HG03159 (cell line): Measurements from ENCODE around the gene KRT35.

Source experiments
- ATAC-seq: cut with Tn5 transposase; IDR thresholded peaks from one replicate; pipeline ENCODE4 v1.9.1; 2021; ENCODE audit warnings: mild to moderate bottlenecking, moderate library complexity; ENCODE audit not compliant: unreplicated experiment

Gene KRT35

DNA sequence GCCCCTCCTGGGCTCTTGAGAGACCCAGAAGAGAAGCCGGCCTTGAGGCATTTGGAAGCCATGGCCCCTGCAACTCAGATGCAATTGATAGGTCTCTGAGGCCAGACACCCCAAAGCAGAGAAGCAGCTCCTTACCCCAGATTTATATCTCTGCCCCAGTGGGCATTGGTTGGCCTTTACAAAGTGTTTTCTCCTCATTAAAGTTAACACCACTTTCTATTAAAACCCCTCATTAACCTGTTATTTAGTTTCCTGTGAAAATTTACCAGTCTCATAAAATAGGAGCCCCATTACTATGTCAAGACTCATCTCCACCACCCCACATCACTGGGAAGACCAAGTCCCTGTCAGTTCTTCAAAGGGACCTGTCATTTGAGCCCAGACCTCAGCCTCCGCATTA, at the start of gene KRT35:
Gene KRT35 (minus strand): TSS at position 116 of the 400 bp plus-strand sequence. CDS start 54 bp downstream, at position 62.
- no peak for ATAC-seq

DNA sequence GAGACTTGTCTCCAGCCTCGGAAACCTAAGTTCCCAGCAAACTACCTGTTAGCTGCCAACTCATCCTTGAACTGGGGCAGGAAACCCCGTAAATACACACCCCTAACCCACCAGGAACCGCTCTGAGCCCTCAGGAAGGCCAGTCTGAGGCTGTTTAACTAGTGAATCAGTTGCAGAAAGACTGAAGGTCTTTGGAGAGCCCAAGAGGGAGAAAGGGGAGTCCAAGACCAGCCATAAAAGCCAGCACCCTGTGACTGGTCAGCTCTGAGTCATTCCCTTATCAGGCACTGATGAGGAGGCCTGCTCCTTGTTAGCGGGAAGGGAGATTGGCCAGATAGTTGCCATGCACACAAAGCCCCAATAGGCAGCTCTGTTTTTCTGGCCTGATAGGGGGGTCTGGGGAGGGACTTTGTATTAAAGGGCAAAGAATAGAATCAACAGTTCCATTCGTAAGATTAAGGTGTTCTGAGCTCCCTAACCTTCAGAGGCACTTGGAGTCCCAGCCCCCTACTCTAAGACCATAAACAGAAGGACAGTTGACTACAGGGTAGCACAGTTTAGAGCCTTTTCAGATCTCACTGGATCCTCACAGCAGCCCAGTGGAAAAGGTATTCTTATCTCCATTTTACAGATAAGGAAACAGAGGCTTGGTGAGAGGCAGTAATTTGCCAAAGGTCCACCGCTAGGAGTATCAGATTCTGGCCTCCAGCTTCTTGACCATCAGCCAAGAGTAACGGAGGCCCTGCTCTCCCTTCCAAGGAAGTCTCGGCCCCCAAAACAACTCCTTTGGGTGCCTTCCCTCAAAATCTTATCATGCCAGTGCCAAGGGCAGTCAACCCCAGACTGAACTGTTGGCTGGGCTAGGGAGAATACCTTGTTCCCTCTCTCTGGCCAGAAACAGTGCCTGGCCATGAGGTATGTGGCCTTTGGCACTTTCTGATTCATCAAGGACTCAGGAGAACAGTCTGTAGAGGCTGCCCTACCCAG, 49.4 kb upstream of the KRT35 start:
- ATAC-seq: no peak

DNA sequence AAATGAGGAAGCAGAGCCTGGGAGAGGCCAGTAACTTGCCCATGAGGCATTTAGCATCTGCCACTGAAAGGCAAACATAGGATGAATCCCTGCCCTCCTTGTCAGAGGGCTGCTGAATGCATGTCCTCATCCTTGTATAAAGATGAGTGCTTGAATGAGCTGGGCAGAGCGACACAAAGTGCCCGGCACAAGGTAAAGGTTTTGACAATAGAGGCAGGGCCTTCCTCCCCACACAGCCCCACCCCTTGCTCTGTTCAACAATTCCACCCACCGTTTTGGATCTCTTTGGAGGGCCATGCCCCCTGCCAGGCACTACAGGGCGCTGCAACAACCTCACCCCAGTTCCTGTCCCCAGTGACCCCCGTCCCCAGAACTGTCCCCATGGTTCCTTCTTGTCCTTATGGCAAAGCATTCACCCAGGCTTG, 48.6 kb upstream of the KRT35 start:
- ATAC-seq: no peak

DNA sequence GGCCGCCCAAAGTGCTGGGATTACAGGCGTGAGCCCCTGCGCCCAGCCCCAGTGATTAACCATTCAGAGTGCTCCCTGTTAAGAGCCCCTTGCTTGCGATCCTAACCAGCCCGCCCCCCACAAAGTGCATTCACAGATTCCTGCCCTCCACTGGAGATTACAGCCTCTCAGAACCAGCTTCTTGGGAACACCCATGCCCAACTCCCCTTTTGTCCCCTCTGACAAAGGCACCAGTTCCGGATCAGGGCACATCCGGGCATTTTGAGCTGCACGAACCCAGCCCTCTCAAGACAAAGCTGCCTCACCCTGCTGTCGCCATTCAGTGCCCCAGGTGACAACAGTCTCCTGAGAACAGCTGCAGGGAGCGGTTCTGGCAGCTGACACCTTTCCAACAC, 48.0 kb upstream of the KRT35 start:
- ATAC-seq: no peak

DNA sequence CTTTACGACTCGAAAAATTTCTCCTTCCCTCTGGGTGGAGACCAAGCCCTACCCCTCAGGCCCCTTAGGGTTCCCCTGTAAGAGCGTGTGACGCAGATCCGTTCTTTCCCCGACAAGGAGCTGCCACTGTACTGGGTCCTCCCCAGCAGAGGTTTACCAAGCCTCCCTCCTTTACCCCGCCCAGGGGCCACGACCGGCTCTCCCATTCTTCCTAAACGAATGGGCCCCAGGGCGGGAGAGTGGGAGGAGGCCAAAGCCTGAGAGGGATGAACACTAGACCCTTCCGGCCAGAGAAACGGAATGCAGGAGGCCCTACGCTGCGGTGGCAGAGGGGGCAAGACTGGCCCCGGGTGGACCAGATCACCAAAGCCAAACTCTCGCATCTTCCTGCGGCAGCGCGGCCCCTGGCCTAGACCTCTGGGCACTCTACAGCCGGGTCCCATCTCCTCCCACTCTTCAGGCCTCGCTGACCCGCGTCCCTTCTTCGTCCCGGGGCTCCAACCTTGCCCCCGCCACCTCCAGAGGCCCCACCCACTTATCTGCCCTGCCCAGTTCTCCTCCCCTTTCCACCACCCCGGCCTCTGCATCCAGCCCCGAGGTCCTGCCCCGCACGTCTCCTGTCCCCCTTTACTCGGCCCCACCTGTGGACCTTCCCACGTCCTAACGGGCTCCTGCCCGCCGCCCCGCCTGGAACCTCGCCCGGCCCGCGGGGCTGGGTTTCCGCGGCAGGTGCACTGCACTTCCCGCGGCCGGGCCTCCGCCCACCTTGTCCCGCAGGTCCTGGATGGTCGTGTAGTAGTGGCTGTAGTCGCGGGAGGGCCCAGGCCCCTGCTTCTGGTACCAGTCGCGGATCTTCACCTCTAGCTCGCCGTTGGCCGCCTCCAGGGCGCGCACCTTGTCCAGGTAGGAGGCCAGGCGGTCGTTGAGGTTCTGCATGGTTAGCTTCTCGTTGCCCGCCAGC, 46.4 kb upstream of the KRT35 start:
- ATAC-seq: no peak

DNA sequence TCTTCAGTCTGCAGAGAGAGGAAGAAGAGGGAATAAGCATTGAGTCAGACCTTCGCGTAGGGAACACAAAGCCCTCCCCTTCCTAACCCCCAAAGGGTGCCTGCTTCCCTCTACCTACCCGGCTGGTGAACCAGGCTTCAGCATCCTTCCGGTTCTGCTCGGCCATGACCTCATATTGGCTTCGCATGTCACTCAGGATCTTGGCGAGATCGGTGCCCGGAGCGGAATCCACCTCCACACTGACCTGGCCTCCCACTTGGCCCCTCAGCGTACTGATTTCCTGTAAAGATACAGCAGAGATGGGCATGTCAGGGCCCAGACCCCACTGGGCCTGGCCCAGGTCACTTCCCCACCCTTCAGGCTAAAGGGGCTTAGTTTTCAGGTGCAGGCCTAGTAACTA, 43.3 kb upstream of the KRT35 start:
- no peak for ATAC-seq

DNA sequence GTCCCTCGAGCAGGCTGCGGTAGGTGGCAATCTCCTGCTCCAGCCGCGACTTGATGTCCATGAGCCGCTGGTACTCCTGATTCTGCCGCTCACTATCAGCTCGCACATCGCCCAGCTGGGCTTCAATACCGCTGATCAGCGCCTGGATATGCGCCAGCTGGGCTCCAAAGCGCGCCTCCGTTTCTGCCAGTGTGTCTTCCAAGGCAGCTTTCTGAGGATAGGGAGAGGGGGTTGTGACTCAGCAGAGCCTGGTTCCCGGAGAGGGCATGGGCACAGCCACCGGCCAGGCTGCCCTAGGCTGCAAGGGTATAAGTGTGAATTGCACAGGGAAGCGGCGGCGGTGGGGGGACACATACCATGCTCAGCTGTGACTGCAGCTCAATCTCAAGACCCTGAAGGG, 42.8 kb upstream of the KRT35 start:
- ATAC-seq: no peak

DNA sequence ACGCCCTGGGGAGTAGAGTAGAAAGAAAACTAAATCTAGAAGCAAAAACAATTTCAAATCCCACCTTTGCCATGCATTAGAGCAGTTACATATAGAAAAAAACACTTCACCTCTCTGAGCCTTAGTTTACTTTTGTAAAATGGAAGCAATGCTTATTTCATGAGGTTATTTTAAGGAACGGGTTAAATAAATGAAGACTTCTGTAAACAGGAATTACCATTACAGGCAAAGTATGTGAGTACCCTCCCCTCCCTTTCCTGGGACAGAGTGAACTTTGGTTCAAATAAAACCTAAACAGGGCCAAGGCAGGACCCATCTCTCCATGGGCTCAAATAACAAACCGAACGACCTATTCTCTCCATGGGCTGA, 42.3 kb upstream of the KRT35 start:
- no peak for ATAC-seq

DNA sequence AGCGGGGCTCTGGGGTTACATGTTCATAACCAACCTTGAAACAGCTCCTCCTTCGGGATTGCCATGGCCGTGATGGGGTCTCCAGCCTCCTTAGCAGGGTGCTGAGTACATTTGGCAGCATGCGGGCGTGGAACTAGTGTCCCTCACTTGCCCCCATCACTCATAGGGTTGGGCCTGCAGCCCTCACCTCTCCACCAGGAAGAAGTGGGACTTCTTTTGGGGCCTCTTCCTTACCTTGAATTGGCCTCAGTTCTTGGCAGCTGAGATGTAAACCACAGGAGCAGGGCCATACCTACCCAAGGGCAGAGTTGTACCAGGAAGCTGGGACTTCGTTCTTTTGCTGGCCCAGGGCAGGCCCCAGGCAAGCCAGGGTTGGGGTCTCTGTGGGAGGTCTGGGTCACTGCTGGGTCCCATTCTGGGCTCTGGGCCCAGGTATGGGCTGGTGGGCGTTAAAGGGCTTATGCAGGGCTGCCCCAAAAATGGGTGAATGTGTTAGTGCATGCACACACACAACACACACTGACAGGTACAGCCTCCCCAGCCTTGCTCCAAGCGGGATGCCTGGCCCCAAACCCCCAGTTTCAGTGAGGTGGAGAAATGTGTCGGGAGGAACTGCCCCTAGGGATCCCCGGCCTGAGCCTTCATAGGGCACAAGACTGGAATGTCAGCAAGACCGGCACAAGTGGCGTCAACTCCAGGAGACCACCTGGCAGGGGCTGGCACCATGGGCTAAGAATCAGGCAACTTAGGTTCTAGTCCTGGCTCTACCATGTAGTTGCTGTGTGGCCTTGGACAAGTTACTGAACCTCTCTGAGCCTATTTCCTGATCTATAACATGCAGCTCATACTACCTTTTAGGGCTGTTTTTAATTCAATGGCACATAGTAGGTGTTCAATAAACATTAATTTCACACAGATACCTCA, 41.6 kb upstream of the KRT35 start:
- ATAC-seq: no peak

DNA sequence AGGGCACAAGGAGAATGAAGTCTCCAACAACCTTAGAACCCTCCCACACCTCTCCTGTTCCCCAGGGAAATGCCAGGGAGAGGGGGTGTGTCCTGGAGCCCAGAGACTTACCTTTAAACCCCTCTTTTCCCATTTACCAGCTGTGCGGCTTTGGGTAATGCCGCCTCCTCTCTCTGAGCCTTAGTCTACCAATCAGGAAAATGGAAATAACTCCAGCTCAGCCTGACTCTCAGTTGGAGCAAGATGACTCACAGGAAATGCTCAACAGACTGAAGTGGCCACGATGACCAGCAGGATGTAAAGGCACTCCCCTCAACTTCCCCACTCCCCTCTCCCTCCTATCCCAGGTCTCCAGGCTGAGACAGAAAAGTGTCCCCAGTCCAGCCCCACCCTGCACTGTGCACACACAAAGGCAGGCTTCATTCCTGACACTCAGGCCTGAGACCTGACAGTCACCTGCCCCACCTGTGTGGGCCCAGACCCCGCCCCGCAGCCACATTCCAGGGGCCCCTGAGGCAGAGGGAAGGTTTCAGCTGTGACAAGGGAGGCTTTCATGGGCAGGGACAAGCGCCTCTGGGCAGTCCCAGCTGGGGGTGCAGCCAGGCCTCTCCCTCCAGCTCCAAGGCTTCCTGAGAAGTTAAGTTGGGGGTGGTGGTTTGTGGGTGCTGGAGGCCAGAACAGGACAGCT, 40.8 kb upstream of the KRT35 start:
- ATAC-seq: no peak

DNA sequence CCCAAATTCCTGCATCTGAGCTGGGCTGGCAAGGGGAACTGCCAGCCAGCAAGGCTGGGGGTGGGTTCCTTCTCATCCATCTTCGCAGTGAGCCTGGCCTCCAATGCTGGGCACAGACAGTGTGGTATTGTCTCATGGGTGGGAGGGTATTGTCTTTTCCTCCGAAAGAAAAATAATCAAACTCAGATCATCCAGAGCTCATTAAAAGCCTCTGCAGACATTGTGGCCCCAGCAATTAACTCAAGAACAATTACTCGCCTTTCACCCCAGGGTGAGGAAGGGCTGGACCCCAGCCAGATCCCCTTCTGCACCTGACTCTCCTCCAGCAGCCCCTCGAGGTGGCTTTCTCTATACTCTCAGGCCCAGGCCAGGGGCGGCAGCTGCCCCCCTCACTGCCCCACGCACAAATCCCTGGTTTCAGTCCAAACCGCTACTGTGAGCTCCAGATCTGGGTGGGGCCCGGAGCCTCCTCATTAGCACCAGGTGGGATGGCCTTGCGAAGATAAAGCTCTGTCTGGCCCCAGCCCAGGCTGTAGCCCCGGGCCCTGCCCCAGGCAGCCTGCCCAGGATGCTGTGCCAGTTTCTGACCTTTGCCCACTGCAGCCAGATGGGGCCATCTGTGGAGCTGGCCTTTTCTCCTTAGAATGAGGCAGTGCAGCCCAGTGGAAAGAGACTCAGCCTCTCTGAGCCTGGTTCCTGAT, 40.0 kb upstream of the KRT35 start:
- no peak for ATAC-seq

DNA sequence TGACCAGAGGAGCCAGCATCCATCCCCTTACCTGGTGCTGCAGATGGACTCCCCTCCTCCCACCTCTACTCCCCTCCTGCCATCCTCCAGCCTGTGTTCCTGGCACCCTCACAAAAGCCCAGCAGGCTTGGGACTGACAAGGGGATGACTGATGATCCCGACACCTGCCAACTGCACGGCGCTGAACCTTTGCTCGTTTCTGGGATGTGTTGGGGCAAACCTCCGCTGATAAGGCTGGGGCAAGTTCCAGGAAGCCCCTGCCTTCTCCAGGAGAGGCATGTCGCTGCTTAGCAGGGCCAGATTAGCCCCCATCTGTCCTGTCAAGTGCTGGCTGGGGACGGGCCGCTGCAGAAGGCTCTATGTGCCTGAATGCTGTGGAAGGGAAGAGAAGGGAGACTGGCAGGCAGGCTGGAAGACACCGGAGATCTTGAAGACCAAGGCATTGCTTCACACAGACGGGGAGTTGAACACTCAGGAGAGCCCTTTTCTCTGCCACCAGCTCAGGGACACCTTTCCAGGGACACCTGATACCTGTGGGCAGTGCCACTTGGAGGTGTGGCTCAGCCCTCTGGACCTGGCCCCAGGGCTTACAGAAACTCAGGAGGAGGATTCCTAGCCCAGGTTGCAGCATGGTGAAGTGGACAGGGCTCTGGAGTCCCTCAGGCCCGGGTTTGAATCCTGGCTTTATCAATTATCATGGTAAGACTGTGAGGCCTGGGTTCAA, 38.7 kb upstream of the KRT35 start:
- ATAC-seq: no peak

DNA sequence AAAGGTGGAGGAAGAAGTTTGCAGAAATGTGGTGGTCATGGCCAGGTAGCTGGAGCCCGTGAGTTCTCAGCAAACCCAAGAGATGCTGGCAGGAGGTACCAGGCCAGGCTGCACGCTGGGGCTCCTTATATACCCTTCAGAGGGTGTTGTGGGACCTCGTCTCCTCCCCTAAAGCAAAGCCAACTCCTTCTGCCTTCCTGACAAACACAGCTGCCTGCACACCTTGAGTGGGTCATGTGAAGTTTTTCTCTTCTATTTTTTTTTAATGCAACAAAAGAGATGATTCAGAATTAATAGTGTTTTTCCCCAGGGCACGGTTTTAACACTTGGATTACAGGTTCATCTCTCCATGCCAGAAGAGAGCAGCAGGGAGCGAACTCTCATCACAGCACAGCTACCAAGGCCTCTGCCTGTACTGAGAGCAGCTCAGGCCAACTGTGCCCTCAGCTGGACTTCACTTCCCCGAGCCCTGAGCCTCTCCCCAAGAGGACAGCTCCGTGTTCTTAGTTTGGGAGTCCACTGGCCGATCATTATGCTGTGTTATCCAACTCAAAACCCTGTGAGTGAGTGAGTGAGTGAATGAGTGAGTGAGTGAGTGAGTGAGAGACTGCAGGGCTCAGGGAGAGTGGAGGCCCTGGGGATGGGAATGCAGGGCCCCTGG, 38.0 kb upstream of the KRT35 start, which contains the start of gene KRT15:
Gene KRT15 (minus strand): TSS at position 102 of the 661 bp plus-strand sequence. CDS start 63 bp downstream, at position 39.
- ATAC-seq: no peak

DNA sequence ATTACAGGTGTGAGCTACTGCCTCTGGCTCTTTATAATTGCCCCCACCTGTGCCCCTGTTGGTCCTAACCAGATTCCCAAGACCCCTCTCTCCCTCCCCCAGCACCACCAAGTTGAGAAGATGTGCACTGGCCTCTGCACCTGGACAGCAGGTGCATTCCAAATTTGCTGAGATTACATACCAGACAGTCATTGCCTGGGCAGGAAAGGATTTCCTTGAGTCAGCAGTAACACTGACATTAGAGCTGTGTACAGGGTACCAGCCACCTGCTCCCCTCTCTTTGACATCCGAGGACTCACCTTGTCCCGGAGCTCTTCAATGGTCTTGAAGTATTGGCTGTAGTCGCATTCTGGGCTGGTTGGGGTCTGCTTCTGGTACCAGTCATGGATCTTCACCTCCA, 37.1 kb upstream of the KRT35 start:
- no peak for ATAC-seq

DNA sequence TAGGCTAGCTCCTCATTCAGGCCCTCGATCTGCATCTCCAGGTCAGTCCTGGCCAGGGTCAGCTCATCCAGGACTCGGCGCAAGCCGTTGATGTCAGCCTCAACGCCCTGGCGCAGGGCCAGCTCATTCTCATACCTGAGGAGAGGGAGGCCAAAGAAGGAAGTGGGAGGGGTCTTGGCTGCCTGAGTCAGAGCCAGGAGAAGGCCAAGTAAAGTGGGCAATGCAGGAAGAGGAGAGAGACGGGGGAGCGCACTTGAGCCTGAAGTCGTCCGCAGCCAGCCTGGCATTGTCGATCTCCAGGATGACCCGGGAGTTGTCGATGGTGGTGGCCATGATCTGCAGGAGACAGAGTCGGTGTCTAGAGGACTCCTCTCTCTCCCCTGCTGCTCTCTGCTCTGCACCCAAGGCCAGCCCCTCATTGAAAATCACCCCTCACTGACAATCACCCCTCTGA, 35.9 kb upstream of the KRT35 start:
- ATAC-seq: no peak

DNA sequence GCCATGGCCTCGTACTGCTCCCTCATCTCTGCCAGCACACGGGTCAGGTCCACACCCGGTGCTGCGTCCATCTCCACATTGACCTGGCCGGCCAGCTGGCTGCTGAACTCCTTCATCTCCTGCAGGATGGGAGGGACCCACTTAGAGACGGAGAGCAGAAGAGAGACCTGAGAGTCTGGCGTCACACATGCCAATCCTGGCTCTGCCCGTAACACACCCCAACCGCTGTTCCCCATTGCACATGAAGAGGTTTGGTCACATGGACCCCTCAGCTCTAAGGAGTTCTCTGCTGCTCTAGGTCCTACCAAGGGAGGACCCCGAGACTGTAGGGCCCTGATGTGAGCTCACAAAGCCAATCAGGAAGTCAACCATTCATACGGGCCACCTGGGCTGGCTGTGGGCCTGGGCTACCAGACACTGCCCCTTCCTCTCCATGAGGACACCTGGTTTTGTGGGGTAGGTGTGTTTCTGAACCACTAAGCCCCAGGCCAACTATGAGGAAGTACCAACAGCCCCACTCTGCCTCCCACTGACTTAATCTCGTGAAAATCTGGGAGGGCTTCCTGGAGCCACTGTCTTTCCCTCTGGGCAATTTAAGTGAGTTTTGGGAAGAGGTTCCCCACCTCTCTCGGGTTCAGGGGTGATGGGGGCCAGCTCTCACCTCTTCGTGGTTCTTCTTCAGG, 35.3 kb upstream of the KRT35 start:
- no peak for ATAC-seq

DNA sequence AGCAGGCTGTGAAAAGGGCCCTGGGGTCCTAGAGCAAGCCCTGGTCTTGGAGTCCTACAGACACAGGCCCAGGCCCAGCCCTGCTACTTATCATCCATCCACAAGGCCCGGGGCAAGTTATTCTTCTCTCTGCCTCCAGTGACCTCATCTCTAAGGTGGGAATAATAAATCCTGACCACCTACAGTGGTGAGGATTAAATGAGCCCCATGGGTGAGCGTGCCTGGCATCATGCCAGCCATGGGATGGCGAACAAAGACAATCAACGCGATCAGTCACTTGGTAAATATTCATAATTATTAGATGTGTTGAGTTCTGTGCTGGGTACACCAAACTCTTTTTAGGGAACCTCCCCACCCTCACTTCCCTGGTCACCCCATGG, 32.2 kb upstream of the KRT35 start:
- no peak for ATAC-seq
